AG04449 (cell line): ENCODE results near the gene DCN.

ENCODE experiments used
- CTCF ChIA-PET: fragments of 350-600 bp; formaldehyde crosslinking; extraction: SDS; loops from one replicate; lab custom pipeline; 2021; ENCODE audit warnings: antibody characterized with exemption; lab: Yijun Ruan, JAX
- POLR2A ChIA-PET: fragments of 400-600, 350-600 bp; formaldehyde crosslinking; extraction: SDS; loops from one replicate; lab custom pipeline; 2020; ENCODE audit warnings: antibody characterized with exemption, inconsistent platforms; lab: Yijun Ruan, JAX
- DNase-seq: peaks from one replicate; pipeline ENCODE4 v3.0.0-alpha.2; 2010; ENCODE audit warnings: low read depth, low spot score
- H3K4me3 ChIP-seq: 2 replicates; pipeline ENCODE4 v1.5.1; 2011; ENCODE audit warnings: low read depth, mild to moderate bottlenecking, control low read depth, low read length
- TF ChIP-seq, protein P1 (sequence below): IDR thresholded peaks from one replicate; pipeline ENCODE4 v1.5.1; 2011; ENCODE audit warnings: mild to moderate bottlenecking, moderate library complexity, low read length, control low read depth, inconsistent platforms; ENCODE audit not compliant: insufficient read depth; ENCODE audit errors: missing control alignments

The DCN gene

GRCh38 chr12:91109581-91110310, 72.9 kb downstream of the DCN start:
- ChIA-PET POLR2A (interaction anchor here (1.9 kb wide), 1 partner anchor 9 kb away, joined by 5 read pairs; no protein-coding TSS in a partner anchor), CTCF (interaction anchor here (0.8 to 5.3 kb wide), 30 partner anchors 8 to 255 kb away, joined by 3 to 67 read pairs (median 5); partner anchors contain the start of gene EPYC)
- TF ChIP-seq, protein P1, sequence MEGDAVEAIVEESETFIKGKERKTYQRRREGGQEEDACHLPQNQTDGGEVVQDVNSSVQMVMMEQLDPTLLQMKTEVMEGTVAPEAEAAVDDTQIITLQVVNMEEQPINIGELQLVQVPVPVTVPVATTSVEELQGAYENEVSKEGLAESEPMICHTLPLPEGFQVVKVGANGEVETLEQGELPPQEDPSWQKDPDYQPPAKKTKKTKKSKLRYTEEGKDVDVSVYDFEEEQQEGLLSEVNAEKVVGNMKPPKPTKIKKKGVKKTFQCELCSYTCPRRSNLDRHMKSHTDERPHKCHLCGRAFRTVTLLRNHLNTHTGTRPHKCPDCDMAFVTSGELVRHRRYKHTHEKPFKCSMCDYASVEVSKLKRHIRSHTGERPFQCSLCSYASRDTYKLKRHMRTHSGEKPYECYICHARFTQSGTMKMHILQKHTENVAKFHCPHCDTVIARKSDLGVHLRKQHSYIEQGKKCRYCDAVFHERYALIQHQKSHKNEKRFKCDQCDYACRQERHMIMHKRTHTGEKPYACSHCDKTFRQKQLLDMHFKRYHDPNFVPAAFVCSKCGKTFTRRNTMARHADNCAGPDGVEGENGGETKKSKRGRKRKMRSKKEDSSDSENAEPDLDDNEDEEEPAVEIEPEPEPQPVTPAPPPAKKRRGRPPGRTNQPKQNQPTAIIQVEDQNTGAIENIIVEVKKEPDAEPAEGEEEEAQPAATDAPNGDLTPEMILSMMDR: no peak
- peak overlapping the region; percentile 58 for H3K4me3 ChIP-seq
- no peak for DNase-seq

DNA sequence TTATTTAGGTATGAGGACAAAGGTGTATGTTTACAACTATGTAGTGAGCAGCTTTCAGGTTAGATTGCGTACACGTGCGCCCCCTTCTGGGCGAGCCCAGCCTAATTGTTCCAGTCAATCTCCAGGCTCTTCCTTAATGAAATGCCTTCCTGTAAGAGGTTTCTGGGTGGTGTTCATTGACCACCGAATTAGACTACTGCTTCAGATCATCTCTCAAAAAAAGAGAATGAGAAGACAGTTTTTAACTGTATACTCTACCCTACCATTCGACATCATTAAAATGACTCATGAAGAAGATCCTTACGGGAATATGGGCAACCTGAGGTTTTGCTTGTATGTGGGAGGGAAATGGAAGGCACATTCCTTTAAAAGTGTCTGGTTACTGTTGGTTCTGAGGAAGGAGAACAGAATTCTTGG, 73.5 kb downstream of the DCN start:
- TF ChIP-seq, protein P1: peak; percentile 47
- ChIA-PET CTCF (interaction anchor here (0.6 to 5.3 kb wide), 45 partner anchors 8 to 255 kb away, joined by 3 to 67 read pairs (median 4); partner anchors contain the start of gene EPYC), POLR2A (interaction anchor here (1.9 to 2.1 kb wide), 2 partner anchors 8 to 10 kb away, joined by 5 read pairs; no protein-coding TSS in a partner anchor)
- peak overlapping the region; percentile 58 for H3K4me3 ChIP-seq
- DNase-seq: no peak

- TF ChIP-seq, protein P1: no peak
- DNase-seq: no peak
- no peak overlapping the region for H3K4me3 ChIP-seq
- POLR2A ChIA-PET: interaction anchor here (0.7 to 2.1 kb wide), 3 partner anchors 8 to 130 kb away, joined by 3 to 5 read pairs (median 5); no protein-coding TSS in a partner anchor
- CTCF ChIA-PET: interaction anchor here (0.6 to 5.3 kb wide), 45 partner anchors 9 to 246 kb away, joined by 3 to 67 read pairs (median 4); partner anchors contain the start of gene EPYC
These were observed 74.3 kb downstream of the DCN start for GRCh38 chr12:91108196-91108755.

- CTCF ChIA-PET: interaction anchor here (1.0 to 1.1 kb wide), 2 partner anchors 128 to 129 kb away, joined by 3 to 5 read pairs; no protein-coding TSS in a partner anchor
- TF ChIP-seq, protein P1: no peak
- POLR2A ChIA-PET: no interaction called here
- DNase-seq: no peak
- no peak overlapping the region for H3K4me3 ChIP-seq
These were observed 76.3 kb downstream of the DCN start for GRCh38 chr12:91106283-91106682.

GRCh38 chr12:91105807-91106206, 76.8 kb downstream of the DCN start:
- CTCF ChIA-PET: interaction anchor here (1.0 to 1.1 kb wide), 2 partner anchors 127 to 128 kb away, joined by 3 to 5 read pairs; no protein-coding TSS in a partner anchor
- TF ChIP-seq, protein P1: no peak
- no peak overlapping the region for H3K4me3 ChIP-seq
- no peak for DNase-seq
- POLR2A ChIA-PET: no interaction called here
